OCI-M1 (cell line): ENCODE measurements around the gene CYP19A1.
"Not testable (repeated sequence)": the region's sequence is repeated elsewhere in the genome, so short reads cannot be mapped to it uniquely, and the experiment has no call there.

Experiments used
- DNase-seq: peaks from one replicate; lab custom pipeline; 2025; lab: John Stamatoyannopoulos, UW

The CYP19A1 gene

GRCh38 chr15:51298620-51299019 is 39.8 kb downstream of the CYP19A1 start:
- no peak for DNase-seq

DNA sequence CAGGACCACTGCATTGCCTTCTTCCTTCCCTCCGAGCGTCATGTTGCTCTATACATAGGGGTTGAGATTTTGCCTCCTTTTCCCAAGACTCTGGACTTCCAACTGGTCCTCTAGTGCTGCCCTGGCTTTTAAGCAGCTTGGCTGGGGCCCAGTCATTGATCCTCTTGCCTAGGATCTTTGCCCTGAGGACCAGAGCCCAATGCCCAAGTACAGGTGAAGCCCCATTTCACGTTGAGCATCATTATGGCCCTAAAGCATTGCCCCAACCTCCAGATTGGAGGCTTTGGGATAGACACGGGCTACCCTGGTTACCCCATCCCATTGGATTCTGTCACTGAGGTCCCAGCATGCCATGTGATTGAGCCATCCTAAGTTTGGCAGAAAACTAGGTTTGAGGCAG is 47.7 kb downstream of the CYP19A1 start:
- DNase-seq = no peak

DNA sequence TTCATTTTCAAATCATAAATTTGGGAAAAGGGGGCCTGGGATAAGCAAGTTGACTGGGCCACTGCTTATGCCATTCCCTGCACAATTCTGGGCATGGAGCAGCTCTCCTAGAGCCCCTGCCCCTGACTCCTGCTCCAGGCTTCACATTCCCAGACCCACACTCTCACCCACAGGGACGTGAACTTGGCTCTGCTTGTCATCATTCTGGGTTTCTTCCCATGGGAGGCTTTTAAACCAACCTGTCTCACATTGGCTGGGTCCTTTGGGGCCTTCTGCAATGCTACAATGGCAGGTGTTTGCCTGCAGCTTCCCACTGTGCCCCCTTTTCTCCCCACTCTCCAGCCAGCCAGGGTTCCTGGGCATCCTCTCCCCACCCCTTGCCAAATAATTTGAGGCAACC is 49.1 kb downstream of the CYP19A1 start:
- DNase-seq = no peak

DNA sequence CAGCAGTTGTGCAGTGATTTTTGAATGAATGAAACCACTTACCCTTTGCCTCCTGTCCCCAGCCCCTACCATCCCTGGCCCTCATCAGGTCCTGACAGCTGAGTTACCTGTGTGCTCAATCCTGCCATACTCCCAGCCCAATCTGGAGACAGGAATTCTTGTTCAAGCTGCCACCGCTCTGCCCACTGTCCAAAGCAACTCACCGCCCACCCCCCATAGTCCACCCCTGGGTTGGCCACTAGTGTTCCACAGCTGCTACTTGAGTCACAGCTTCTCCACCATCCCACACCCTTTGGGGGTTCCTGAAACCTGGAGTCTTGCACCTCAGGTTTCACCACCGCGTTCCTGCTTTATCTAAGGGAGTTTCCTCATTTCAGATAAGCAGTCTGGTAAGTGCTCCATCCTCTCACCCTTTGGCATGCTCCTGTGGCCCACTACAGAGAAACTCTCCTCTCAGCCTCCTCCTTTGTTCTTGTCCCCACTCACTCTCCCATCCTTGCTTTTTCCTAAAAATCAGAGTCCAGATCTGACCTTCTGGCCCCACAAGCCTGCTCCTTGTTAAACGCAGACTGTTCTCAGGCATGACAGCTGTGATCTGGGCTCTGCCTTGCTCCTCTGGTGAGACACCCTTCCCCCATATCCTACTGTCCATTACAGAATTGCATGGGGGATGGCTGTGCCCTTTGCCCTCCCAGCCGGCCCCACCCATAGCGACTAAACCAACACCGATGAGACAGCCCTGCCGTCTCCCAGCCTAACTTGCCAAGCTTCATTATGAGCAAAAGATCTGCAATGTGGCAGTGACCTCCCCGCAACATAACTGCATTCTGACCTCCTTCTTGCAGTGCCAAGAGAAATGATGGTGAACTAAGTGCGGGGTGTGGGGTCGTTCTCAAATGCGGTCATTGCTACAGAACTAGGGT is 50.0 kb downstream of the CYP19A1 start:
- no peak for DNase-seq

DNA sequence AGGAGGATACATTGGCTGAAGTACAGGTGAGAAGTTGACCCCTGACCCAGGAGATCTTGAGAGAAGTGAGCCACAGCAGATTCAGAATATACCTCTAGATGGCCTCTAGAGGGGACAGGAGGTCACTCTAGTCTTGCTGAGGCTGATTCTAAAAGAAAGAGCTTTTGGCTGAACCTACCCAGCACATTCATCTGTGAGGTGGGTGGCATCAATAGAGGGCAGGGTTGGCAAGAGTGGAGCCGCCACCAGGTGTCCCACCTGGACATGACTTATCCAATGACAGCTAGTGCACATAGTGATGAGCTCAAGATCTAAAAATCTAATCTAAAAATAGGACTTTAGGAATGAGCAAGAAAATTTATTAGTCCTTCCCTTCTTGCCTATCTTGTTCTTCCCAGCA is 51.6 kb downstream of the CYP19A1 start:
- no peak for DNase-seq

GRCh38 chr15:51285399-51285798 is 53.0 kb downstream of the CYP19A1 start:
- no peak for DNase-seq

DNA sequence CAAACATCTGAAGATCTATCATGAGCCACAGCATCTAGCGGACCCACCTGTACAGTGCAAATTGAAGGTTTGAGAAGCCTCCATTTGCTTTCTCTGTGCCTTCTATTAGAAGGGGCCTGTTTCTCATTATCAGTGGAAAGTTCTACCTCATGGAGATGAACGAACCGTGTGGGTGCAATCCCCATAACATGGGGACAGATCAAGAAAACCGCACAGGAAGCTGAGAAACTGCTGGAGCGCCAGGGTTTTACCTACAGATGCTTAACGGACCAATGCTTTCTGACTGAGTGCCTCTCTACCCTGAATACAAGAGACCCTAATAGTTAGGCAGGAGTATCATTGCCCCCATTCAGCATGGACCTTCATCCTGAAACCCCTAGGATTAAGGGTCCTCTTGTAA is 53.5 kb downstream of the CYP19A1 start:
- DNase-seq = no peak

DNA sequence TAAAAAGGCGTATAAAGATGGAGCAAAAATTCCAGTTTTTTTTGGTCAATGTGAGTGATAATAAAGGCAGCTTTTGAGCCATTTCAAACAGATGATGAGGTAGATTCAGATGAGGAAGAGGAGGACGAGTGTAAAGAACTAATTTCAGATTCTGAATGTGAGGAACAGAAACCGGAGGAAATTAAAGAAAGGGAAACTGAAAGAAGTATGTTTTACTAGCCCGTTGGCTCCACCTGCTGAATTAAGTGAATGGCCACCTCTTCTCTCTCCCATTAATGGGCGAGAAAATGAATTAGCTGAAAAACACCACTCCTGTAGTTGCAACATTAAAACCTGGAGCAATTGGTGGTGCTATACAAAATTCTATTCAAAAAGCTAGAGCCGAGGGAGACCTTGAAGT is 55.4 kb downstream of the CYP19A1 start:
- DNase-seq = peak; percentile 71

GRCh38 chr15:51282241-51282640 is 56.2 kb downstream of the CYP19A1 start:
- DNase-seq = not testable (repeated sequence)

DNA sequence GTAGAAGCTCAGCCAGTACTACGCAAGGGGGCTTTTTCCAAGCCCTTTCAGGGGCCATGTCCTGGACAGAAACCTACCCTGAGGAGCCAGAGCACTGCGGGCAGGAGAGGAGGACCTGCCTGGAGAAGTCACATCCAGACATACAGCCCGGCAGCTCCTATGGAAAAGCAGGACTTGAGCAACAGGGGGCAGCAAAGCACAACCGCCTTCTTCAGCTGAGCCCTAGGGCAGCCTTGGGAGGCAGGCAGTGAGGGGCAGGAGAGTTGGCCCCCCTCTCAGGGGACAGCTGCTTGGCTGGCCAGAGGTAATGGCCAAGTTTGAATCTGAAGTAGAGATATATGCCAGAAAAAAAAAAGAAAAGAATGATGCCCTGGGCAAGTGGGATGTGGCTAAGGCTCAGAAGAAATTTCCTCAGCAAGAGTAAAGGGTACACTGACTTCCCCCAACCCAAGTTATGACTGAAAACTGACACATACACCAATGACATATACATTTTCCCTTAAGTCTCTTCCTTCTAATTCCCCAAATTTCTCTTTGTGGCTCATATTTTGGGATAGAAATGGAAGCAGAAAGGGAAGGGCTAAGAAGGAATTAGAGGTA is 56.9 kb downstream of the CYP19A1 start:
- DNase-seq = peak; percentile 78

GRCh38 chr15:51280838-51281237 is 57.6 kb downstream of the CYP19A1 start:
- no peak for DNase-seq

DNA sequence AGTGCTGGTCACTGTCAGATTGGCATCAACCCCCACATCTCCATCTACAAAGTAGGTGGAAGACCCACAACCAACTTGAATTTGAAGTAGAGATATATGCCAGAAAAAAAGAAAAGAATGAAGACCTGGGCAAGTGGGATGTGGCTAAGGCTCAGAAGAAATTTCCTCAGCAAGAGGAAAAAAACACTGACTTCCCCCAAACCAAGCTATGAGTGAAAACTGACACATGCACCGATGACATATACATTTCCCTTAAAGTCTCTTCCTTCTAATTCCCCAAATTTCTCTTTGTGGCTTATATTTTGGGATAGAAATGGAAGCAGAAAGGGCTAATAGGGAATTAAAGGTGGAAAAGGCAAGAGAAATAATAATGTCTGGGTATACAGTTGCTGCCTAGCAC is 59.0 kb downstream of the CYP19A1 start:
- no peak for DNase-seq

- DNase-seq = no peak
Measured at GRCh38 chr15:51277101-51277500, 61.3 kb downstream of the CYP19A1 start.

DNA sequence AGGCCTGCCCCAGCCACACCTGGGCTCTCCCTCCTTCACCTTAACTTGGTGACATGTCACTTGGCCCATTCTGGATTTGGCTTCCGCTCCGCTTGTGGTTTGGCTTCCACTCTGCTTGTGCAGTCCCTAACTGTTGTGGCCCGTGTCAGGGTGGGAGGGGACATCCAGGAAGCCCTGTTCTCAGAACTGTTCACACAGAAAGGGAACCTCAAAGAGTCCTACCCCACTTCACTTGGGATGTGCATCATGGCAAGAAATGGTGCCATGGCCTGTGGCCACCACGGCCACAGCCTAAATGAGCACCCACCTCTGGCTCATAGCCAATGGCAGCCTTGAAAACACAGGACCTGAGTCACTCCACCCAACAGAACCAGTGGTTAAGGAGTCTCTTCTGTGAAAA is 63.4 kb downstream of the CYP19A1 start:
- no peak for DNase-seq

DNA sequence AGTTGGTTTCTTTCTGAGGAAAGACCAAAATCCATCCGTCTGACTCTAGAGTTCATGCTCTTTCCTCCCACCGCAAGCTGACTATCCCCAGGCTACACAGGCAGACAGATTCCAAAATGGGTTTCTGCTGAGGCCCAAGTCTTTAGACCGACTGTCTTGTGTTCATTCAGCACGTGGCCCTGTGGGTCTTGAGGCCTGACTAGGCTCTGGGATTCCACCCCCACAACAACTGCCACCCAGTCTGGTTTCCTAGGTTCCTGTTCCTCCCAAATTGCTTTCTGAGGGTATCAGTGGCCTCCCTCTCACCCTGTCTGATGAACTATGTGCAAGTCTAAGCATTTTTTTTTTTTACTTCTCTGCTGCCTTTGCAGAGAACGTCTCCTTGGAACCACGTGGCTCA is 67.7 kb downstream of the CYP19A1 start:
- peak; percentile 7 for DNase-seq

DNA sequence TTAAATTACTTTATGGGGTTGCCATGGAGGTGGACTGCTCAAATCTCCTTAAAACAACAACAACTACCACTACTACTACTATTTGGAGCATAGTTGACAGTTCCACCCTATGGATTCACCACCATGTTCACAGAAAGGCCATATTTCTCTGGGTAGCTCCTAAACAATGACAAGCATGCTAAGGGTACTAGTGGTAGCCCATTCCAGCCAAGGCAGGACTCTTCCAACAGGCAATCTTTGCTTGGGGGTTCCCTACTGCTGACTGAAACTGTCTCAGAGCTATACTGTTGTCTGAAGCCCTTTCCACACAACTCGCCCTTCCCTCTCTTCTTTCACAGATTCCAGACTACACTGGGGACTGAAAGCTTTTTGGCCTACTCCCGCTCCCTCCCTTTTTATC is 68.9 kb downstream of the CYP19A1 start:
- no peak for DNase-seq

GRCh38 chr15:51267703-51268083 is 70.7 kb downstream of the CYP19A1 start:
- peak; percentile 18 for DNase-seq

DNA sequence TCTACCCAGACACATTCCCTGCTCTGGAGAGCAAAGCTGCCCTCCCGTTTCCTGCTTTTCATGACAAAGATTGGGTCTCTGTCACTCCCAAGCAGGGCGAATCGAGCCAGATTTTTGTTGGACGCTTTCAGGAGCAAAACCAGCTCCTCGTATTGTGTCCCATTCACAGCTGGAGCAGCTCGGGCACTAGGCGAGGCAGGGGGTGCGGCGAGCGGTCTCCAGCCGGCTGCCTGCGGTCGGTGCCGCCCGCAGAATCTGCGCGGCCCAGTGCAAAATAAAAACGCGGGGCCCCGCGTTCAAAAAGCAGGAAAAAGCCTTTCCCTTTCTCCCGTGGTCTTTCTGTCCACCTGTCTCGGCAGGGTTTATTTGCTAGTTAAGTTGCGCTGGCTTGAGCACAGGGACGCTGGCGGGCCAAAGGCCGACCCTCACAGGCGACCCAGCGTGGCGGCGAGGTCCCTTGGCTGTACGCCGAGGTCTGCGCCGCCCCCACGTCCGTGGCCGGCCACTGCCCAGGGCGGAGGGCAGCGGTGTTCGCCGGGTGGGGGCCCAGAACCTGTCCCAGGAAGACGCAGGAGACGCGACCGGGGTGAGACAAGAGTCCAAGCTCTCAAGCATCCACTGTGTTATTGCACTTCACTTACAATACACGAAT is 71.2 kb downstream of the CYP19A1 start:
- no peak for DNase-seq

- DNase-seq = no peak
Measured at GRCh38 chr15:51266656-51267050, 71.7 kb downstream of the CYP19A1 start.

- no peak for DNase-seq
Measured at GRCh38 chr15:51265037-51265555, 73.3 kb downstream of the CYP19A1 start.

GRCh38 chr15:51263726-51264125 is 74.7 kb downstream of the CYP19A1 start:
- no peak for DNase-seq

DNA sequence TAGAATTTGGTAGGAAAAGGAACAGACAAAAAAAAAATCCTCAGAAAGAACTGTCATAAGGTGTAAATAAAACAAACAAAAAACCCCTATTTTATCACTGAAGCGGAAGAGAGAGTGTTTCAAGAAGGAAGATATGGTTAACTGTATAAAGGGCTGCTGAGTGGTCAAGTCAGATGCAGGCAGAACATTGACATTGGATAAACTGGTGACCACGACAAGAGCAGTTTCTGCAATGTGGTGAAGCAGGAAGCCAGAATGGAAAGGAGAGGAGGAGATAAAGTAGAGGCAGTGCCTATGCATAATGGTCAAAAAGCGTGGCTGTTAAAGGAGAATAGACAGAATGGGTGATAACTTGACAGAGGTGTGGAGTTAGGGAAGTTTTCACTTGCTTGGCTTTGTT is 75.3 kb downstream of the CYP19A1 start:
- DNase-seq = peak; percentile 36

- DNase-seq = peak; percentile 11
Measured at GRCh38 chr15:51262463-51262862, 75.9 kb downstream of the CYP19A1 start.
